Stimulated activated naive CD8-positive, alpha-beta T cell treated with anti-CD3 and anti-CD28 coated beads, Interleukin-15, amount 100 ng/mL, for 72 hours (primary cell): ENCODE results near the gene VPS16.
A peak's percentile ranks its signal among the peaks of the same experiment; 100 is the strongest.
"Not testable (repeated sequence)": the region's sequence is repeated elsewhere in the genome, so short reads cannot be mapped to it uniquely, and the experiment has no call there.

Source experiments
- ATAC-seq: fragments of 150-1000 bp; cut with Tn5 transposase; 2 replicates; pipeline ENCODE4 v1.10.0; 2021; ENCODE audit warnings: mild to moderate bottlenecking, moderate library complexity
- DNase-seq, 2 donors: peaks; one replicate each; pipeline ENCODE4 v3.0.0; 2021 to 2022
- H3K27ac Mint-ChIP-seq, 2 donors: one replicate each; pipeline ENCODE4 v1.8.0; 2022; ENCODE audit warnings: mild to moderate bottlenecking in 2 of 2, mixed read lengths in 2 of 2, moderate library complexity in 2 of 2
- H3K27me3 Mint-ChIP-seq: one replicate; pipeline ENCODE4 v1.8.0; 2022; ENCODE audit warnings: mixed read lengths
- H3K4me1 Mint-ChIP-seq: one replicate; pipeline ENCODE4 v1.8.0; 2022; ENCODE audit warnings: mild to moderate bottlenecking, mixed read lengths
- H3K4me3 Mint-ChIP-seq, 2 donors: one replicate each; pipeline ENCODE4 v1.8.0; 2022; ENCODE audit warnings: mild to moderate bottlenecking in 2 of 2, mixed read lengths in 2 of 2, moderate library complexity in 1 of 2
- H3K9me3 Mint-ChIP-seq, 2 donors: one replicate each; pipeline ENCODE4 v1.8.0; 2022; ENCODE audit warnings: mixed read lengths in 2 of 2

The VPS16 gene

GRCh38 chr20:2889209-2889608 lies 48.7 kb downstream of the VPS16 start:
- H3K27ac Mint-ChIP-seq, result no peak overlapping the region
- ATAC-seq (no peak), DNase-seq (no peak)
- H3K27me3 Mint-ChIP-seq, result no peaks in the 10 kb centered on the region
- H3K4me1 Mint-ChIP-seq, result peaks cover 70% of the 10 kb centered on the region
- H3K4me3 Mint-ChIP-seq, result no peak overlapping the region
- peaks cover 0 to 2% of the 10 kb centered on the region in 2 donors for H3K9me3 Mint-ChIP-seq

- ATAC-seq (no peak), DNase-seq (no peak)
- H3K4me3 Mint-ChIP-seq, result no peak overlapping the region
- H3K4me1 Mint-ChIP-seq, result peaks cover 64% of the 10 kb centered on the region
- H3K27ac Mint-ChIP-seq, result peak overlapping the region in 1 of 2 donors; percentile 19
- H3K27me3 Mint-ChIP-seq, result no peaks in the 10 kb centered on the region
- H3K9me3 Mint-ChIP-seq, result peaks cover 0 to 4% of the 10 kb centered on the region in 2 donors
Observed at GRCh38 chr20:2889797-2890196, 49.3 kb downstream of the VPS16 start.

DNA sequence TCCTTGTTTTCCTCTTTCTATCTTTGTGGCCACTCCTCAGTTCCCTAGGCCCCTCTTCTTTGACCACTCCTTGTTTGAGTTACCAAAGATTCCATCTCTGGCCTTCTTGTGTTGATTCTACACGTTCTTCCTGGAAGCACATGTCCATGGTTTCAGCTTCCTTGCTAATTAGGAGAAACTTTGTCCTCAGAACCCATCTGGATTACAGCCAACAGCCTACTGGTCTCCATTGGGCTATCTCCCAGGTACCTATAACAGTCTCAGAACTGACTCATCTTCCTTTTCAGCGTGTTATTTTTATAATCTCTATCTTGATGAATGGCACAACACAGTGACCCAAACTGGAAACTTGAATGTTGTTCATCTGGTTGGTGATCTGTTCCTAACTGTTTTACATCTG lies 50.2 kb downstream of the VPS16 start:
- H3K4me1 Mint-ChIP-seq, result peaks cover 54% of the 10 kb centered on the region
- no peak for ATAC-seq
- DNase-seq, result no peak
- H3K27me3 Mint-ChIP-seq, result no peaks in the 10 kb centered on the region
- peaks cover 0 to 4% of the 10 kb centered on the region in 2 donors for H3K9me3 Mint-ChIP-seq
- peak overlapping the region in 1 of 2 donors; percentile 5 for H3K27ac Mint-ChIP-seq
- no peak overlapping the region for H3K4me3 Mint-ChIP-seq

DNA sequence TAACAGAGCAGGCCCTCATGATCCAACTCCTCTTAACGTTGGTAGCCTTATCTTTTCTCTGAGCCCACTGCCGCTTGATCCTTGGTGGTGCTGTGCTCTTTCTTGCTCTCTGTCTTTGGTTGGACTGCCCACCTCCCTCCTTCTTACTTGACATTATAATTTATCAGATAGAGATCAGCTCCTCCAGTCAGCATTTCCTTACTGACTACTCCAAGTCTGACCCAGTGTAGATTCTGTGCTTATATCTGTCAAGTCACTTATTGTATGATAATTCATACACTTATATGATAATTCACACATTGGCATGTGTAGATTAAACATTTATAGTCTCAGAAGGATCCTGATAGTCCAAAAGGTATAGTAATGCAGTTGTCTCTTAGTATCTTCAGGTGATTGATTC lies 50.8 kb downstream of the VPS16 start:
- Mint-ChIP-seq H3K9me3 (peaks cover 0 to 4% of the 10 kb centered on the region in 2 donors), H3K27me3 (no peaks in the 10 kb centered on the region), H3K4me1 (peaks cover 48% of the 10 kb centered on the region), H3K4me3 (no peak overlapping the region), H3K27ac (peak overlapping the region; percentile 19 to 72)
- ATAC-seq (no peak), DNase-seq (no peak)

- no peak for DNase-seq
- no peak overlapping the region for H3K4me3 Mint-ChIP-seq
- no peaks in the 10 kb centered on the region for H3K27me3 Mint-ChIP-seq
- peaks cover 49% of the 10 kb centered on the region for H3K4me1 Mint-ChIP-seq
- H3K9me3 Mint-ChIP-seq, result peaks cover 0 to 4% of the 10 kb centered on the region in 2 donors
- no peak overlapping the region for H3K27ac Mint-ChIP-seq
- no peak for ATAC-seq
Observed at GRCh38 chr20:2892376-2892775, 51.8 kb downstream of the VPS16 start.

- DNase-seq (no peak), ATAC-seq (no peak)
- peaks cover 40% of the 10 kb centered on the region for H3K4me1 Mint-ChIP-seq
- H3K27me3 Mint-ChIP-seq, result no peaks in the 10 kb centered on the region
- no peak overlapping the region for H3K27ac Mint-ChIP-seq
- no peak overlapping the region for H3K4me3 Mint-ChIP-seq
- peaks cover 0 to 4% of the 10 kb centered on the region in 2 donors for H3K9me3 Mint-ChIP-seq
Observed at GRCh38 chr20:2894221-2894620, 53.7 kb downstream of the VPS16 start.

GRCh38 chr20:2895154-2895553 lies 54.6 kb downstream of the VPS16 start:
- not testable (repeated sequence) for H3K27ac Mint-ChIP-seq, H3K4me3 Mint-ChIP-seq, H3K9me3 Mint-ChIP-seq, H3K27me3 Mint-ChIP-seq, ATAC-seq, DNase-seq
- H3K4me1 Mint-ChIP-seq, result peaks cover 40% of the 10 kb centered on the region

DNA sequence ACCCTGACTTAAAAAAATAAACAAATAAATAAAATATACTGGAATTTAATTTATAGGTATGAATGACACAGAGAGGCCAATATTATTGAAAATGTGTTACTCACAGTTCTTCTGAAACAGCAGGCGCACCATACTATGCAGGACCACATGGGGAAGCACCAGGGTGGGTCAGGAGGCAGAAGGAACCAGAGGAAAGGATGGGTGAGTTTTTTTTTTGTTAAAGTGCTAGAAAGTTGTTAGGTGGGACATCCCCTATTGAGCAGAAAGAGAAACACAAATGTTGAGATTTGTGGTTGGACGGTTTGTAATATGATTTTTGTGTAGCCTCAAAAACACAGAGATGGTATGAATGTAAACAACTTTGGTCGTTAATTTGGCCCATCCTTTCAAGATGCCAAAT lies 58.7 kb downstream of the VPS16 start:
- DNase-seq (peak in 1 of 2 donors; percentile 64), ATAC-seq (peak; percentile 100)
- peaks cover 53% of the 10 kb centered on the region for H3K4me1 Mint-ChIP-seq
- H3K9me3 Mint-ChIP-seq, result peaks cover 0 to 1% of the 10 kb centered on the region in 2 donors
- H3K27me3 Mint-ChIP-seq, result no peaks in the 10 kb centered on the region
- no peak overlapping the region for H3K27ac Mint-ChIP-seq
- no peak overlapping the region for H3K4me3 Mint-ChIP-seq

- Mint-ChIP-seq H3K27me3 (no peaks in the 10 kb centered on the region), H3K9me3 (no peaks in the 10 kb centered on the region), H3K27ac (no peak overlapping the region), H3K4me3 (peak overlapping the region in 1 of 2 donors; percentile 36), H3K4me1 (peaks cover 63% of the 10 kb centered on the region)
- DNase-seq, result no peak
- no peak for ATAC-seq
Observed at GRCh38 chr20:2900845-2901592, 60.5 kb downstream of the VPS16 start.

DNA sequence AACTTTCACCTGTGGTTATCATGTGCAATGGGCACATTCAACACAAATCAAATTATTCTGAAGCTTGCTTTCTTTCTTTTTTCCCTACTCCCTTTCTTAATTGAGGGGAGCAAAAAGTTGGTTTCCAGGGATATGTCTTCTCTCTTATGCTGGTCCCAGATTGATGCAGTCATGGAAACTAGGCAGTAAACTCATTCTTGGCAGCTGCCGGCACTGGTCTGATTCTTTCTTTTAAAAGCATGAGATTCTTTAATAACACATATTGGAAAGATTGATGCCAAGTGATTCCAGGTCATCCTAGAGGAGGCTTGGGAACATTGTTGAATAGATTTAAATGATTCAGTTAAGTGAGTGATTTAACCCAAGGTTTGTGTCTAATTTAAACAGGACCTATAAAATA lies 61.7 kb downstream of the VPS16 start:
- no peaks in the 10 kb centered on the region for H3K9me3 Mint-ChIP-seq
- H3K27me3 Mint-ChIP-seq, result no peaks in the 10 kb centered on the region
- DNase-seq (no peak), ATAC-seq (no peak)
- no peak overlapping the region for H3K4me3 Mint-ChIP-seq
- H3K4me1 Mint-ChIP-seq, result peaks cover 56% of the 10 kb centered on the region
- no peak overlapping the region for H3K27ac Mint-ChIP-seq

GRCh38 chr20:2902818-2903217 lies 62.3 kb downstream of the VPS16 start:
- Mint-ChIP-seq H3K9me3 (no peaks in the 10 kb centered on the region), H3K27ac (no peak overlapping the region), H3K27me3 (no peaks in the 10 kb centered on the region), H3K4me3 (no peak overlapping the region), H3K4me1 (peaks cover 56% of the 10 kb centered on the region)
- DNase-seq (no peak), ATAC-seq (no peak)

DNA sequence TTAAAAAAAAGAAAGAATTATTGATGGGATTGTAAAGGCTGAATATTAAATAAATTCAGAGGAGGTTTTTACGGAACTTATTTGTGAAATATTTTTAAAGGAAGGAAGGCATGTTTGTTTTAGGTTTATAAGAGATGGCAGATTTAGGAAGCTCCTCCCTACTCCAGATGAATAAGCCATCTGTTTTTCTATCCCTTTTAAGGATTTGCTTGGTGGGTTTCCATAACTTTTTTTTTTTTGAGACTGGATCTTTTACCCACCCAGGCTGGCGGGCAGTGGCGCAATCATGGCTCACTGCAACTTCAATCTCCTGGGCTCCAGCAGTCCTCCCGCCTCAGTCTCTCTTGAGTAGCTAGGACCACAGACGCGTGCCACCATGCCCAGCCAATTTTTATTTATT lies 63.1 kb downstream of the VPS16 start:
- Mint-ChIP-seq H3K27ac (no peak overlapping the region), H3K4me1 (peaks cover 53% of the 10 kb centered on the region), H3K27me3 (no peaks in the 10 kb centered on the region), H3K9me3 (no peaks in the 10 kb centered on the region), H3K4me3 (no peak overlapping the region)
- ATAC-seq (no peak), DNase-seq (no peak)

DNA sequence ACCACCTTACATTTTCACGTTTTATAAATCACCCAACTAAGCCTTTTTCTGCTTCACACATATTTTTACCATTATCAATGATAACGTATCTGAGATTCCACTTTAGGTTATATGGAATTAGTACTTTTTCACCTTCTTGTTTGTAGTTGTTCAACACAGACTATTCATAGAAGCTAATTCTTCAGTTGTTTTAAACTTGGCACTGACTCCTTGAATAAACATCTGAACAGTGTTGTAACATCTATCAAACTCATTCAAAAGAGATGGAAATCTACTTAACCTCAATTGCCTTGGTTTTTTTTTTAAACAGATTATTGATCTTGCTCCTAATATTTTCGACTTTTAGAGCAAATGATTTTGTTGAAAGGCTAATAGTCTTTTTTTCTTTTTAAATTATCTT lies 67.0 kb downstream of the VPS16 start:
- ATAC-seq, result no peak
- Mint-ChIP-seq H3K27ac (no peak overlapping the region), H3K9me3 (no peaks in the 10 kb centered on the region), H3K27me3 (no peaks in the 10 kb centered on the region), H3K4me1 (peaks cover 20% of the 10 kb centered on the region), H3K4me3 (no peak overlapping the region)
- DNase-seq, result no peak

DNA sequence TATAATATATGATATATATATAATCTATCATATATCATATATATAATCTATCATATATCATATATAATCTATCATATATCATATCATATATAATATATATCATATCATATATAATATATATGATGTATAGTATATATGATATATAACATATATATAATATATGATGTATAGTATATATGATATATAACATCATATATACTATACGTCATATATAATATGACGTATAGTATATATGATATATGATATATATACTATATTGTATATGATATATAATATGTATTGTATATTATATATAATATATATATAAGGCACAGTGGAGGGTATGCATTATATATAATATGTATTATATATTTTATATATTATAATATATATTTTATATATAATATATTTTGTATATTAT lies 69.4 kb downstream of the VPS16 start:
- Mint-ChIP-seq H3K4me3 (no peak overlapping the region), H3K4me1 (peaks cover 9% of the 10 kb centered on the region), H3K9me3 (no peaks in the 10 kb centered on the region), H3K27ac (no peak overlapping the region), H3K27me3 (no peaks in the 10 kb centered on the region)
- ATAC-seq (no peak), DNase-seq (no peak)

DNA sequence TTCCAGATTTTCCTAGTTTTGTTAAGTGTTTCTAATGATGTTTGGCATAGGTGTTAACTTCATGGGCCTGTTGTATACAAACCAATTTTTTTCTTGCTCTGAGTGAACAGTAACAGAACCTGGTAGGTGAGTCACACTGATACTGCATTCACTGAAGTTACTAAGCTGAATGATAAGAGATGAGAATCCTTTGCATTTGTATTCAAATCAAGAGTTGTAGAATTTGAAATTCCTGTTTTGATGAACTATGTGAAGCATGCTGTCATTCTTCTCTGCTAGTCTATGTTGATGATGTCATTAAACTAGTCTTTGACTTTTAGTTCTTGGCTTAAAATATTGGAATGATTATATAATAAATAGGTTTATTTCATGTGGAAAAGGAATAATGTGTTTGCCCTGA lies 70.7 kb downstream of the VPS16 start:
- no peaks in the 10 kb centered on the region for H3K27me3 Mint-ChIP-seq
- H3K4me3 Mint-ChIP-seq, result no peak overlapping the region
- peaks cover 6% of the 10 kb centered on the region for H3K4me1 Mint-ChIP-seq
- DNase-seq (no peak), ATAC-seq (peak; percentile 96)
- no peak overlapping the region for H3K27ac Mint-ChIP-seq
- H3K9me3 Mint-ChIP-seq, result no peaks in the 10 kb centered on the region

GRCh38 chr20:2914160-2914559 lies 73.6 kb downstream of the VPS16 start:
- H3K27ac Mint-ChIP-seq, result no peak overlapping the region
- DNase-seq (no peak), ATAC-seq (no peak)

More at GRCh38 chr20:2914160-2914559, 73.6 kb downstream of the VPS16 start:
- no peaks in the 10 kb centered on the region for H3K9me3 Mint-ChIP-seq
- no peak overlapping the region for H3K4me3 Mint-ChIP-seq
- H3K4me1 Mint-ChIP-seq, result peaks cover 6% of the 10 kb centered on the region
- H3K27me3 Mint-ChIP-seq, result no peaks in the 10 kb centered on the region
